GM12878 (cell line): Measurements from ENCODE around the gene LDB2.

Experiments
- ATF7 ChIP-seq: fragments of 450-650 bp; IDR thresholded peaks from 2 replicates; pipeline ENCODE4 v1.6.1; 2016; ENCODE audit warnings: low read depth, mild to moderate bottlenecking
- EP300 ChIP-seq, 2 experiments: fragments of 150-350 bp in 1 of 2; IDR thresholded peaks; 2 replicates each; pipeline ENCODE4 v1.6.1; 2011 to 2012; ENCODE audit warnings: low read depth in 2 of 2, low read length in 2 of 2, borderline replicate concordance in 1 of 2, improper control_type of control experiment in 1 of 2, inconsistent platforms in 1 of 2; ENCODE audit not compliant: control insufficient read depth in 1 of 2
- HCFC1 ChIP-seq: fragments of 150-350 bp; IDR thresholded peaks from 2 replicates; pipeline ENCODE4 v1.6.1; 2014; ENCODE audit warnings: low read length
- MTA3 ChIP-seq: IDR thresholded peaks from 2 replicates; pipeline ENCODE4 v1.6.1; 2012; ENCODE audit warnings: low read length, inconsistent platforms, borderline replicate concordance
- POLR2AphosphoS5 ChIP-seq: IDR thresholded peaks from 2 replicates; pipeline ENCODE4 v1.6.1; 2011; ENCODE audit warnings: mild to moderate bottlenecking, low read length, inconsistent platforms
- RAD21 ChIP-seq: IDR thresholded peaks from 2 replicates; pipeline ENCODE4 v1.6.1; 2011; ENCODE audit warnings: mild to moderate bottlenecking, low read depth, low read length, moderate library complexity; ENCODE audit not compliant: insufficient read depth
- REST ChIP-seq: IDR thresholded peaks from 2 replicates; pipeline ENCODE4 v1.6.1; 2012; ENCODE audit warnings: mild to moderate bottlenecking, low read depth, low read length
- ZBTB40 ChIP-seq: fragments of 450-650 bp; IDR thresholded peaks from 2 replicates; pipeline ENCODE4 v1.6.1; 2016; ENCODE audit warnings: mild to moderate bottlenecking, moderate library complexity, borderline replicate concordance

GRCh38 chr4:16524406-16524805 is 374.0 kb downstream of the LDB2 start:
- TF ChIP-seq EP300 (IDR thresholded peaks at IDR 0.05; ENCODE audit: borderline replicate concordance in 1 of 2, control insufficient read depth in 1 of 2, low read depth in 2 of 2, low read length in 2 of 2) (no peak), HCFC1 (no peak), ZBTB40 (no peak), POLR2AphosphoS5 (no peak), REST (no peak), RAD21 (no peak), MTA3 (no peak), ATF7 (no peak)
